ENCODE data around the gene SNRPA1.

The SNRPA1 gene

GRCh38 chr15:101294731-101295606 is at the start of gene SNRPA1:
Gene SNRPA1, minus strand, starts transcription at chr15:101295248. Its CDS starts 70 bp downstream, at chr15:101295178.
- peak; percentile 97 for DNase-seq

GRCh38 chr15:101342056-101342455 is 47.0 kb upstream of the SNRPA1 start:
- no peak for DNase-seq

- no peak for DNase-seq
Measured at GRCh38 chr15:101338502-101339057, 43.5 kb upstream of the SNRPA1 start.

DNA sequence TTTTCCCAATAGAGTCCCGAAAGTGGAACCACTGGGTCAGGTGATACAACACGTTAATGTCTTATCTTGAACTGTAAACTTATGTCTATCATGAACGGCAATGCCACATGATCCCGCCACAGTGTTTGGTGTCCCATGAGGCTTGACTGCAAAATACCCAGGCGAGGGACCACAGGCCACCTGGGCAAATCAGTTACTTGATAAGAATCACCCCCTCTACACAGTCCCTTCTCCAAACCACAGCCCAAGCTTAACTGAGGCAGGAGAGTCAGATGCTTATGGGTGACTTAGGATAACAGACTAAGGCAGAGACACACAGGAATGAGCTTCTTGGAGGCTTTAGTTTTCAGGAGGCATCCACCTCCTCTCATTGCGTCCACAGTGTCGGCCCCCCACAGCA is 42.9 kb upstream of the SNRPA1 start:
- DNase-seq = no peak

- DNase-seq = peak; percentile 19 to 32
Measured at GRCh38 chr15:101333907-101334789, 39.1 kb upstream of the SNRPA1 start.

DNA sequence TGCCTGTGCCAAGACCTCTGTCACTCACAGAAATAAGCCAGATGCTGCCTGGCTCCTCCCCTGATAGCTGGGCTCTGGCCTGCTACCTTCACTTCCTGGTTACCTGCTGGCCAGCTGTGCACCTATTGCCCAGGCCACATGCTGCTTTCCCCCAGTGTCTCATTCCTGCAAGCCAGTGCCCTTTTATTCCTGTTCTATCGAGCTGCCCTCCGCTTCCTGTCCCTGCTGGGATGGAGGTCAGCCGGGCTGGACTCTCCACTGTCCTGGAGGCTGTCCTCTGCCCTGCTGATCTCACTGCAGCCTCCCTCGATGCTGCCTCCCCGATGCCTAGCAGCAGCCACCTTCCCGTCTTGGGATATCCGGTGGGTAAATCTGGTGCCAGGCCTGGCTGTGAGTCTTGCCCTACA is 37.0 kb upstream of the SNRPA1 start:
- no peak for DNase-seq

DNA sequence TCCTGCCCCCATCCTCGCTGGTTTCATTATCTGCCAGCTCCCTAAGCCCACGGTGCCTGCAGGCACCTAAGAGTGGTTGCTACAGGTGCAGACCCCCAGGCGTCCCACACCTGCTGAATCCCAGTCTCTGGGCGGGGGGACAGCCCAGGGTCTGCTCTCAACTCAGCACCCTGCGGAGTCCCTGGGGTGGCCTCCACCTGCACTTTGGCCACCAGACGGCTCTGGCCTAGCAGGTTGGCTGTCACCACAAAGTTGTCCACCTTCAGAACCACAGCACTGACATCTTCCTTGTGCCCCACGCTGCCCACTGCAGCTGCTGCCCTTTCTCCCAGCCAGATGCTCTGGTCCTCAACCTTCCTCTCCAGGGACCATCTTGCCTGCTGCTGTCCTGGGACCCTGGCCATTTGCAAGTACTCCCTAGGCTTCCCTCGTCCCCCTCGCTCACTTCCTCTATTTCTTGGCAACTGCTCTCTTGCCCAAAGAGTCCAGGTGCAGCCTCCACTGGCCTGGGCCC is 34.9 kb upstream of the SNRPA1 start:
- DNase-seq = no peak

DNA sequence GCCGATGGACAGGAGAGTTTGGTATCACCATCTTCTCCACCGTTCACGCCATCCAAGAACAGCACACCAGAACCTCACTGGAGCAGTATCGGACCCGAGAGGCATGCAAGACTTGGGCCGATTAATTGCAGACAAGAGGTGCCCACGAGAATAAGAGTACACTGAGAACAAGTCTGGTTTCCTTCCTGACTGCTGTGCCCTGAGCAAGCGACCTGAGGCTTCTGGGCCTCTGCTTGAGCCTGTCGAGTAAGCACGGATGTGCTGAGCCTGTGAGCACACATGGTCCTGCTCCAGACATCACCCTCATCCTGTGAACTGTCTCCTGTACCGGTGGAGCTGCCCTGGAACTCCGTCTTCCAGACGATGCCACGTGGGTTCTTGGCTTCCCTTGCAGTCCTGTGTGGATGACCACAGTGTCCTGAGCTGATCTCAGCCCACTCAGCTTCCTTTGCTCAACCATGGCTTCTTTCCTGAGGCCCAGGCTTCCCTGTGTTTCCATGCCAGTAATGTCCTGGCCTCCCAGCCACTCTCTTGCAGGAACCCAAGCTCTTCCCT is 34.3 kb upstream of the SNRPA1 start:
- no peak for DNase-seq

- no peak for DNase-seq
Measured at GRCh38 chr15:101328001-101328400, 33.0 kb upstream of the SNRPA1 start.

- DNase-seq = no peak
Measured at GRCh38 chr15:101327147-101327740, 32.2 kb upstream of the SNRPA1 start.

- no peak for DNase-seq
Measured at GRCh38 chr15:101326462-101327146, 31.6 kb upstream of the SNRPA1 start.

DNA sequence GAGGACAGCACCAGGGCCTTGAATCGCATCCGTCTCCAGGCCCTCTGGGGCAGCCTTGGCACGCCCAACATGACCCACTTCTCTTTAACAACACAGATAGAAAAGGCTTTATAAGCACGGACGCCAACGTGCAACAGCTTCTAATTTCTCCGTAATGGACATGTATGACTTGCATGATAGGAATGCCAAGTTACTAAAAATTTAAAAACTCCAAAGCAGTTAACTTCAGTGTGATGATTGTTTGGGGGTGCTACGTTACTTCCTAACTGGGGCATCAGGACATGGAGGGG is 30.9 kb upstream of the SNRPA1 start:
- DNase-seq = no peak

DNA sequence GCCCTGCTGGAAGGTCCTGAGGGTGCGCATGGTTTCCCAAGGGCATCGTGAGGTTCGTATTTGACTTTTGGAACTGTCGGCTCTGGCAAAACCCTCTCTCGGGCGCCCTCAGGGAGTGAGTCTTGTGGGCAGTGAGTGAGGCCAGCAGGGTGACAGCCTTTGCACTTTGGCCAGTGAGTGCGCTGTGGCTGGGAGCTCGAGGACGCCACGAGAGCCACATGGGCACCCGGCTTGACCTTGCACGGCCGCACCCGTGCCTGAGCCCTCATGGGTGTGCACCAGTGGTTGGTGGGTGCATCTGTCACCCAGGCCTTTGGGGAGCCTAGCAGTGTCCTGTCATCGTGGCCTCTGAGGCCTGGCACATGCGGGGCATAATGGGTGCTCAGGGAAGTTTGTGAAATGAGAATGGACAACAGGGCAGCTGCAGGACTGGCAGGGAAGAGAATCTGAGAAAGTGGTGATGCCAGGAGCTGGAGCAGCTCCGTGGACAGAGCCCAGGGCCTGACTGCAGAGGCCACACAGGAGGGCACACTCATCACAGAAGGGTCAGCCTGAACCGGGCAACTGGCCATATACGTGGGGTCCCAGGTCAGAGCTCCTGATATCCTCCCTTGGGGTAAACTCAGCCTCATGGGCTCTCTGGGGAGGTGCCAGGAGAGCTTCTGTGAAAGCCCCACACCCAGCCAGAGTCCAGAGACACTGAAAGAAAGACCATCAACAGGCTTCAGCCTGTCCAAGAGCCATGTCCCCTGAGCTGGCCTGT is 30.4 kb upstream of the SNRPA1 start:
- DNase-seq = no peak

GRCh38 chr15:101324524-101325177 is 29.6 kb upstream of the SNRPA1 start:
- DNase-seq = no peak

- DNase-seq = no peak
Measured at GRCh38 chr15:101323793-101324523, 28.9 kb upstream of the SNRPA1 start.

DNA sequence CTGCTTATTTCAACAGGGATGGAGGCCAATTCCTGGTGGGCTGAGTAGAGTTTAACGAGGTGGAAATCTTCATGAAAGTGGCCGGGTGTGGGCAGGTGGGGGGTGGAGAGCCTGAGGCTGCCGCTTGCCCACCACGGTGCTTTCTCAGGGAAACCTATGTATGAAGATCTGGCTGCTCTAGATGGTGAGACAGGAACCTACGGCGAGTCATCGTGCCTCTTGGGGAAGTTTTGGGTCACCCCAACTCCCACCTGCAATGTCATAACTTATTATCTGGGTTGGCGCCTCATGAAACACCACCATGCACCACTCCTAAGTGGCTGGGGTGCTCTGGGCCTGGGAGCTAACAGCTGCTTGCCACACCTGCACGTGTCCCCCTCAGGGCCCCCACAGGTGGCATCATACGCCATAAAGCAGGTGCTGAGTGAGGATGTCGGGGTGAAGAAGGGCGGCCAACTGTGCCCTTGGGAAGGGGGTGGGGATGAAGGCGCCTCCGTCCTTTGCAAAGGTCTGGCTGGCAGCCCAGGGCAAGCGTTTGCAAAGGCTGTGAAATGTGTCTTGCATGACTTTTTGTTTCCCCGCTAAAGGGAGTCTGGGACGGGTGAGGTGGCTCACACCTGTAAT is 27.9 kb upstream of the SNRPA1 start:
- no peak for DNase-seq

- DNase-seq = no peak
Measured at GRCh38 chr15:101322016-101322695, 27.1 kb upstream of the SNRPA1 start.

DNA sequence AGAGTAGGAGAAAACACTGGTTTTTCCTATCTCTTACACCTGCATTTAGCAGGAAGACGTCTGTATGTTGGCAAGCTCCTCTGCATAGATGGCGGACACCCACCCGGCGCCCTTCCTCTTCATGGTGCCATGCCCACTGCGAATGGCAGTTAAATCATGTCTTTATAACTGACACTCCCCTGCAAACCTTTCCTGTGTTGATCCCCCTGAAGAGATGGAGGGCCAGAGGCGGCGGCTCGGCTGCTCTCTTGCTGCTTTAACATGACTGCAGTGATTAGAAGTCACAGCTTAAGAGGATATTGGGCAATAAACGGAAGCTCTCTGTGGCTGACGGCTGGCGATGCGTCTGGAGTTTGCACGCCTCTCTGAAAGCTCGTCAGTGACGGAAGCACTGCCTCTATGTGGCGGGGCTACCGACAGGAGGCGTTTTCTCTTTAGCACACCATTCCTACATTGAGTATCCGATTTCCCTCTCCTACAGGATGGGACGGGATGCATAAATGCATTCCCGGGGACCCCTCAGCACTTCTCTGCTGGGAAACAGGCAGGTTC is 25.5 kb upstream of the SNRPA1 start:
- peak; percentile 33 to 34 for DNase-seq

GRCh38 chr15:101318839-101319238 is 23.8 kb upstream of the SNRPA1 start:
- no peak for DNase-seq

All from activated CD4-positive, alpha-beta T cell treated with anti-CD3 and anti-CD28 coated beads, Interleukin-2, amount 50 U/mL, for 4 hours (primary cell).